Measurements from ENCODE around the gene GRIN2A. TPM values are rescaled to one million over a fixed set of nuclear protein-coding genes. Genes with fewer than 3 reads are reported as not detected.

The GRIN2A gene
- total RNA-seq, 1 experiment from 2014 or later: not detected

- BruUV-seq (replicated peaks): no TSS peak
- POLR2A ChIA-PET: no interaction called here
- CTCF ChIA-PET: no interaction called here
- no peak for TF ChIP-seq CTCF (IDR thresholded peaks at IDR 0.05; ENCODE audit: unreplicated experiment)
- H3K36me3 Mint-ChIP-seq (ENCODE audit: insufficient read depth, unreplicated experiment): no peaks in the 10 kb centered on the region
- no peaks in the 10 kb centered on the region for H3K4me1 Mint-ChIP-seq (ENCODE audit: insufficient read depth, unreplicated experiment)
- no peak for DNase-seq (ENCODE audit: unreplicated experiment)
- peaks cover 21% of the 10 kb centered on the region for H3K9me3 Mint-ChIP-seq (ENCODE audit: unreplicated experiment)
- no peaks in the 10 kb centered on the region for H3K27me3 Mint-ChIP-seq (ENCODE audit: insufficient read depth, unreplicated experiment)
- intact Hi-C loops (cut with micrococcal nuclease): no loop called here
- H3K27ac Mint-ChIP-seq (ENCODE audit: low read depth, unreplicated experiment): no peak overlapping the region
- H3K4me3 Mint-ChIP-seq (ENCODE audit: unreplicated experiment): no peak overlapping the region
Measured at GRCh38 chr16:10088380-10088793, 93.8 kb downstream of the GRIN2A start.

- no peak overlapping the region for H3K4me3 Mint-ChIP-seq (ENCODE audit: unreplicated experiment)
- TF ChIP-seq CTCF (IDR thresholded peaks at IDR 0.05; ENCODE audit: unreplicated experiment): no peak
- H3K9me3 Mint-ChIP-seq (ENCODE audit: unreplicated experiment): peaks cover 21% of the 10 kb centered on the region
- POLR2A ChIA-PET: no interaction called here
- CTCF ChIA-PET: no interaction called here
- H3K4me1 Mint-ChIP-seq (ENCODE audit: insufficient read depth, unreplicated experiment): no peaks in the 10 kb centered on the region
- no TSS peak for BruUV-seq (replicated peaks)
- no peak for DNase-seq (ENCODE audit: unreplicated experiment)
- no peaks in the 10 kb centered on the region for H3K36me3 Mint-ChIP-seq (ENCODE audit: insufficient read depth, unreplicated experiment)
- intact Hi-C loops (cut with micrococcal nuclease): no loop called here
- no peak overlapping the region for H3K27ac Mint-ChIP-seq (ENCODE audit: low read depth, unreplicated experiment)
- no peaks in the 10 kb centered on the region for H3K27me3 Mint-ChIP-seq (ENCODE audit: insufficient read depth, unreplicated experiment)
Measured at GRCh38 chr16:10087151-10087550, 95.1 kb downstream of the GRIN2A start.

- ChIA-PET POLR2A (no interaction called here), CTCF (interaction anchor here (0.6 kb wide), 1 partner anchor 153 kb away, joined by 4 read pairs; no protein-coding TSS in a partner anchor)
- intact Hi-C loops (cut with micrococcal nuclease): no loop called here
- BruUV-seq (replicated peaks): no TSS peak
- Mint-ChIP-seq H3K4me3 (ENCODE audit: unreplicated experiment) (no peak overlapping the region), H3K9me3 (ENCODE audit: unreplicated experiment) (peaks cover 21% of the 10 kb centered on the region), H3K36me3 (ENCODE audit: insufficient read depth, unreplicated experiment) (no peaks in the 10 kb centered on the region), H3K27ac (ENCODE audit: low read depth, unreplicated experiment) (no peak overlapping the region), H3K27me3 (ENCODE audit: insufficient read depth, unreplicated experiment) (no peaks in the 10 kb centered on the region), H3K4me1 (ENCODE audit: insufficient read depth, unreplicated experiment) (no peaks in the 10 kb centered on the region)
- no peak for TF ChIP-seq CTCF (IDR thresholded peaks at IDR 0.05; ENCODE audit: unreplicated experiment)
- DNase-seq (ENCODE audit: unreplicated experiment): no peak
Measured at GRCh38 chr16:10086620-10087019, 95.6 kb downstream of the GRIN2A start.

- Mint-ChIP-seq H3K36me3 (ENCODE audit: insufficient read depth, unreplicated experiment) (no peaks in the 10 kb centered on the region), H3K9me3 (ENCODE audit: unreplicated experiment) (peaks cover 21% of the 10 kb centered on the region), H3K27ac (ENCODE audit: low read depth, unreplicated experiment) (no peak overlapping the region), H3K27me3 (ENCODE audit: insufficient read depth, unreplicated experiment) (no peaks in the 10 kb centered on the region), H3K4me1 (ENCODE audit: insufficient read depth, unreplicated experiment) (peaks cover 4% of the 10 kb centered on the region), H3K4me3 (ENCODE audit: unreplicated experiment) (no peak overlapping the region)
- no peak for TF ChIP-seq CTCF (IDR thresholded peaks at IDR 0.05; ENCODE audit: unreplicated experiment)
- DNase-seq (ENCODE audit: unreplicated experiment): no peak
- POLR2A ChIA-PET: no interaction called here
- no TSS peak for BruUV-seq (replicated peaks)
- intact Hi-C loops (cut with micrococcal nuclease): no loop called here
- CTCF ChIA-PET: no interaction called here
Measured at GRCh38 chr16:10085078-10085798, 97.0 kb downstream of the GRIN2A start.

All from MCF 10A (cell line).